Measurements from ENCODE around the gene SAMD13.
"Not testable (repeated sequence)": the region's sequence is repeated elsewhere in the genome, so short reads cannot be mapped to it uniquely, and the experiment has no call there.

The SAMD13 gene

GRCh38 chr1:84277343-84278059, 24.0 kb upstream of the SAMD13 start:
- H3K27me3 Mint-ChIP-seq (ENCODE audit: low read depth, poor library complexity), result no peaks in the 10 kb centered on the region
- no peak overlapping the region for H3K4me3 Mint-ChIP-seq
- H3K36me3 Mint-ChIP-seq (ENCODE audit: low read depth), result peaks cover 19% of the 10 kb centered on the region
- no peak for DNase-seq
- TF ChIP-seq CTCF (IDR thresholded peaks at IDR 0.05), result no peak
- H3K27ac Mint-ChIP-seq, result no peak overlapping the region
- H3K4me1 Mint-ChIP-seq, result peaks cover 17% of the 10 kb centered on the region
- H3K9me3 Mint-ChIP-seq, result peaks cover 31% of the 10 kb centered on the region

GRCh38 chr1:84278905-84279304, 22.6 kb upstream of the SAMD13 start:
- Mint-ChIP-seq H3K9me3 (peaks cover 25% of the 10 kb centered on the region), H3K27ac (no peak overlapping the region), H3K36me3 (ENCODE audit: low read depth) (peaks cover 15% of the 10 kb centered on the region), H3K4me3 (no peak overlapping the region), H3K27me3 (ENCODE audit: low read depth, poor library complexity) (peaks cover 3% of the 10 kb centered on the region), H3K4me1 (peaks cover 14% of the 10 kb centered on the region)
- DNase-seq, result no peak
- no peak for TF ChIP-seq CTCF (IDR thresholded peaks at IDR 0.05)

- Mint-ChIP-seq H3K27ac (no peak overlapping the region), H3K4me3 (no peak overlapping the region), H3K27me3 (ENCODE audit: low read depth, poor library complexity) (peaks cover 3% of the 10 kb centered on the region), H3K9me3 (peaks cover 10% of the 10 kb centered on the region), H3K36me3 (ENCODE audit: low read depth) (peaks cover under 1% of the 10 kb centered on the region), H3K4me1 (peaks cover 9% of the 10 kb centered on the region)
- TF ChIP-seq CTCF (IDR thresholded peaks at IDR 0.05), result no peak
- no peak for DNase-seq
Measured at GRCh38 chr1:84280912-84281311, 20.6 kb upstream of the SAMD13 start.

GRCh38 chr1:84282780-84283333, 18.7 kb upstream of the SAMD13 start:
- Mint-ChIP-seq H3K27me3 (ENCODE audit: low read depth, poor library complexity) (peaks cover 3% of the 10 kb centered on the region), H3K4me1 (peaks cover 9% of the 10 kb centered on the region), H3K9me3 (peaks cover 28% of the 10 kb centered on the region), H3K4me3 (no peak overlapping the region), H3K27ac (peak overlapping the region; percentile 6), H3K36me3 (ENCODE audit: low read depth) (peaks cover 20% of the 10 kb centered on the region)
- TF ChIP-seq CTCF (IDR thresholded peaks at IDR 0.05), result no peak
- no peak for DNase-seq

- Mint-ChIP-seq H3K27ac (no peak overlapping the region), H3K27me3 (ENCODE audit: low read depth, poor library complexity) (peaks cover 3% of the 10 kb centered on the region), H3K4me1 (peaks cover 9% of the 10 kb centered on the region), H3K4me3 (no peak overlapping the region), H3K36me3 (ENCODE audit: low read depth) (peaks cover 21% of the 10 kb centered on the region), H3K9me3 (peaks cover 31% of the 10 kb centered on the region)
- DNase-seq, result no peak
- TF ChIP-seq CTCF (IDR thresholded peaks at IDR 0.05), result no peak
Measured at GRCh38 chr1:84283381-84283780, 18.1 kb upstream of the SAMD13 start.

GRCh38 chr1:84286071-84286470, 15.4 kb upstream of the SAMD13 start:
- H3K4me3 Mint-ChIP-seq, result no peak overlapping the region
- no peak for DNase-seq
- H3K27ac Mint-ChIP-seq, result no peak overlapping the region
- no peak for TF ChIP-seq CTCF (IDR thresholded peaks at IDR 0.05)
- H3K4me1 Mint-ChIP-seq, result peaks cover 9% of the 10 kb centered on the region
- peaks cover 35% of the 10 kb centered on the region for H3K36me3 Mint-ChIP-seq (ENCODE audit: low read depth)
- H3K9me3 Mint-ChIP-seq, result peaks cover 51% of the 10 kb centered on the region
- peaks cover 3% of the 10 kb centered on the region for H3K27me3 Mint-ChIP-seq (ENCODE audit: low read depth, poor library complexity)

- H3K27ac Mint-ChIP-seq; H3K4me1 Mint-ChIP-seq; DNase-seq; H3K4me3 Mint-ChIP-seq; H3K27me3 Mint-ChIP-seq (ENCODE audit: low read depth, poor library complexity): not testable (repeated sequence)
- peaks cover 46% of the 10 kb centered on the region for H3K36me3 Mint-ChIP-seq (ENCODE audit: low read depth)
- peaks cover 61% of the 10 kb centered on the region for H3K9me3 Mint-ChIP-seq
Measured at GRCh38 chr1:84287389-84287788, 14.1 kb upstream of the SAMD13 start.

Measured in nephron progenitor cell (in vitro differentiated cells).